ENCODE data around the gene TRABD. TPM values are rescaled to one million over a fixed set of nuclear protein-coding genes. Genes with fewer than 3 reads are reported as not detected.

The TRABD gene
- polyA plus RNA-seq, 1 of the 3 experiments (the other 2 are of a cell fraction) = 50.6 TPM

DNA sequence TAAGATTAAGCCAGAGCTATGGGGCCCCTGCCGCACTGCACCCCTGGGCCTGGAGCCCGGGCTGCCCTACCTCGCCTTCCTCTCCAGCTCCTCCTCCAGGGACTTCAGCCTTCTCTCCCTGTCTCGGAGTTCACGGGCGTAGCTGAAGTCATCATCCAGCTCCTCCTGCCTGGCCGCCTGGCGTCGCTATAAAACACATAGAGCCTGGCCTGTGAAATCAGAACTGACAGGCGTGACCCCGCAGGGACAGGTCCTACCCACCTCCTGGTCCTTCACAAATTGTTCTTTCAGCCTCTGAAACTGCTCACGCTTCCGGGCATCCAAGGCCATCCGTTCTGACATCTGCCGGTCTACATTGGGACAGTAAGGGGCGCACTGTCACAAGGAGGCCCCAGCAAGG lies 38.4 kb downstream of the TRABD start:
- ChIA-PET POLR2A (interaction anchor here (0.6 kb wide), 1 partner anchor 36 kb away, joined by 3 read pairs; no protein-coding TSS in a partner anchor), CTCF (interaction anchor here (0.6 to 2.2 kb wide), 3 partner anchors 13 to 180 kb away, joined by 3 to 7 read pairs (median 4); no protein-coding TSS in a partner anchor)
- no peak overlapping the region for H3K9ac ChIP-seq
- H3K36me3 ChIP-seq (replicated peaks in 1 of 2; ENCODE audit: control insufficient read depth in 1 of 2, insufficient read depth in 2 of 2, low read length in 1 of 2) = peaks cover 3 to 53% of the 10 kb centered on the region in 2 experiments
- no peak overlapping the region for H3K4me3 ChIP-seq (ENCODE audit: low read depth in 2 of 2, low read length in 1 of 2)
- H2AFZ ChIP-seq (ENCODE audit: low read depth) = no peak overlapping the region
- 0 out of 2 replicates have a peak, but pooled peaks cover 4% of the 10 kb centered on the region for H4K20me1 ChIP-seq (ENCODE audit: insufficient read depth)
- H3K27ac ChIP-seq (ENCODE audit: low read depth in 2 of 2, low read length in 1 of 2) = no peak overlapping the region
- no peak overlapping the region for H3K4me2 ChIP-seq
- no peak for DNase-seq
- H3K79me2 ChIP-seq (ENCODE audit: insufficient read depth) = no peaks in the 10 kb centered on the region
- H3K9me3 ChIP-seq = no peaks in the 10 kb centered on the region
- H3K9me2 ChIP-seq = no peaks in the 10 kb centered on the region
- H3K27me3 ChIP-seq (ENCODE audit: insufficient read depth) = no peaks in the 10 kb centered on the region
- no peaks in the 10 kb centered on the region for H3F3A ChIP-seq (replicated peaks; ENCODE audit: insufficient read depth)
- 94% methylated on average over 16 of the region's 16 CpGs for WGBS (ENCODE audit: low lambda C conversion rate)
- peaks cover 0 to 6% of the 10 kb centered on the region in 2 experiments; a peak in 1 of 4 replicates for H3K4me1 ChIP-seq (ENCODE audit: control insufficient read depth in 1 of 2, insufficient read depth in 2 of 2, low read depth in 1 of 2, low read length in 1 of 2)
- TF ChIP-seq TCF12 (IDR thresholded peaks at IDR 0.05) = no peak
- TF ChIP-seq FOSL2 (IDR thresholded peaks at IDR 0.05; ENCODE audit: borderline replicate concordance, low read depth) = no peak
- no peak for TF ChIP-seq FOXM1 (IDR thresholded peaks at IDR 0.05; ENCODE audit: low read depth)
- TF ChIP-seq, protein P1, sequence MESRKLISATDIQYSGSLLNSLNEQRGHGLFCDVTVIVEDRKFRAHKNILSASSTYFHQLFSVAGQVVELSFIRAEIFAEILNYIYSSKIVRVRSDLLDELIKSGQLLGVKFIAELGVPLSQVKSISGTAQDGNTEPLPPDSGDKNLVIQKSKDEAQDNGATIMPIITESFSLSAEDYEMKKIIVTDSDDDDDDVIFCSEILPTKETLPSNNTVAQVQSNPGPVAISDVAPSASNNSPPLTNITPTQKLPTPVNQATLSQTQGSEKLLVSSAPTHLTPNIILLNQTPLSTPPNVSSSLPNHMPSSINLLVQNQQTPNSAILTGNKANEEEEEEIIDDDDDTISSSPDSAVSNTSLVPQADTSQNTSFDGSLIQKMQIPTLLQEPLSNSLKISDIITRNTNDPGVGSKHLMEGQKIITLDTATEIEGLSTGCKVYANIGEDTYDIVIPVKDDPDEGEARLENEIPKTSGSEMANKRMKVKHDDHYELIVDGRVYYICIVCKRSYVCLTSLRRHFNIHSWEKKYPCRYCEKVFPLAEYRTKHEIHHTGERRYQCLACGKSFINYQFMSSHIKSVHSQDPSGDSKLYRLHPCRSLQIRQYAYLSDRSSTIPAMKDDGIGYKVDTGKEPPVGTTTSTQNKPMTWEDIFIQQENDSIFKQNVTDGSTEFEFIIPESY (IDR thresholded peaks at IDR 0.05; ENCODE audit: borderline replicate concordance, low read depth) = no peak
- TF ChIP-seq JUND (IDR thresholded peaks at IDR 0.05) = no peak
- no peak for TF ChIP-seq TAF1 (IDR thresholded peaks at IDR 0.05; ENCODE audit: borderline replicate concordance, low read depth, low read length)
- TF ChIP-seq, protein P2, sequence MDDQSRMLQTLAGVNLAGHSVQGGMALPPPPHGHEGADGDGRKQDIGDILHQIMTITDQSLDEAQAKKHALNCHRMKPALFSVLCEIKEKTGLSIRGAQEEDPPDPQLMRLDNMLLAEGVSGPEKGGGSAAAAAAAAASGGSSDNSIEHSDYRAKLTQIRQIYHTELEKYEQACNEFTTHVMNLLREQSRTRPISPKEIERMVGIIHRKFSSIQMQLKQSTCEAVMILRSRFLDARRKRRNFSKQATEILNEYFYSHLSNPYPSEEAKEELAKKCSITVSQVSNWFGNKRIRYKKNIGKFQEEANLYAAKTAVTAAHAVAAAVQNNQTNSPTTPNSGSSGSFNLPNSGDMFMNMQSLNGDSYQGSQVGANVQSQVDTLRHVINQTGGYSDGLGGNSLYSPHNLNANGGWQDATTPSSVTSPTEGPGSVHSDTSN (IDR thresholded peaks at IDR 0.05) = no peak
- TF ChIP-seq, protein P3, sequence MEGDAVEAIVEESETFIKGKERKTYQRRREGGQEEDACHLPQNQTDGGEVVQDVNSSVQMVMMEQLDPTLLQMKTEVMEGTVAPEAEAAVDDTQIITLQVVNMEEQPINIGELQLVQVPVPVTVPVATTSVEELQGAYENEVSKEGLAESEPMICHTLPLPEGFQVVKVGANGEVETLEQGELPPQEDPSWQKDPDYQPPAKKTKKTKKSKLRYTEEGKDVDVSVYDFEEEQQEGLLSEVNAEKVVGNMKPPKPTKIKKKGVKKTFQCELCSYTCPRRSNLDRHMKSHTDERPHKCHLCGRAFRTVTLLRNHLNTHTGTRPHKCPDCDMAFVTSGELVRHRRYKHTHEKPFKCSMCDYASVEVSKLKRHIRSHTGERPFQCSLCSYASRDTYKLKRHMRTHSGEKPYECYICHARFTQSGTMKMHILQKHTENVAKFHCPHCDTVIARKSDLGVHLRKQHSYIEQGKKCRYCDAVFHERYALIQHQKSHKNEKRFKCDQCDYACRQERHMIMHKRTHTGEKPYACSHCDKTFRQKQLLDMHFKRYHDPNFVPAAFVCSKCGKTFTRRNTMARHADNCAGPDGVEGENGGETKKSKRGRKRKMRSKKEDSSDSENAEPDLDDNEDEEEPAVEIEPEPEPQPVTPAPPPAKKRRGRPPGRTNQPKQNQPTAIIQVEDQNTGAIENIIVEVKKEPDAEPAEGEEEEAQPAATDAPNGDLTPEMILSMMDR (IDR thresholded peaks at IDR 0.05) = no peak
- TF ChIP-seq EZH2phosphoT487 (IDR thresholded peaks at IDR 0.05; ENCODE audit: borderline replicate concordance, low read depth) = no peak
- TF ChIP-seq YY1 (IDR thresholded peaks at IDR 0.05; ENCODE audit: low read depth) = no peak
- TF ChIP-seq, protein P4, sequence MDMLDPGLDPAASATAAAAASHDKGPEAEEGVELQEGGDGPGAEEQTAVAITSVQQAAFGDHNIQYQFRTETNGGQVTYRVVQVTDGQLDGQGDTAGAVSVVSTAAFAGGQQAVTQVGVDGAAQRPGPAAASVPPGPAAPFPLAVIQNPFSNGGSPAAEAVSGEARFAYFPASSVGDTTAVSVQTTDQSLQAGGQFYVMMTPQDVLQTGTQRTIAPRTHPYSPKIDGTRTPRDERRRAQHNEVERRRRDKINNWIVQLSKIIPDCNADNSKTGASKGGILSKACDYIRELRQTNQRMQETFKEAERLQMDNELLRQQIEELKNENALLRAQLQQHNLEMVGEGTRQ (IDR thresholded peaks at IDR 0.05; ENCODE audit: borderline replicate concordance, low read depth, low read length) = no peak
- no peak for TF ChIP-seq POLR2AphosphoS5 (IDR thresholded peaks at IDR 0.05; ENCODE audit: low read depth, low read length)
- TF ChIP-seq EP300 (IDR thresholded peaks at IDR 0.05; ENCODE audit: borderline replicate concordance in 1 of 2, low read depth in 1 of 2, low read length in 1 of 2) = no peak
- TF ChIP-seq CHD2 (IDR thresholded peaks at IDR 0.05; ENCODE audit: low read length, partially characterized antibody) = no peak
- TF ChIP-seq, protein P5, sequence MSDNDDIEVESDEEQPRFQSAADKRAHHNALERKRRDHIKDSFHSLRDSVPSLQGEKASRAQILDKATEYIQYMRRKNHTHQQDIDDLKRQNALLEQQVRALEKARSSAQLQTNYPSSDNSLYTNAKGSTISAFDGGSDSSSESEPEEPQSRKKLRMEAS (IDR thresholded peaks at IDR 0.05; ENCODE audit: low read depth) = no peak
- no peak for TF ChIP-seq NFIC (IDR thresholded peaks at IDR 0.05; ENCODE audit: borderline replicate concordance)
- no peak for TF ChIP-seq GABPA (IDR thresholded peaks at IDR 0.05; ENCODE audit: low read depth)
- no peak for TF ChIP-seq TEAD4 (IDR thresholded peaks at IDR 0.05; ENCODE audit: borderline replicate concordance, insufficient read depth)
- TF ChIP-seq RAD21 (IDR thresholded peaks at IDR 0.05; ENCODE audit: low read length) = no peak

Data from SK-N-SH (cell line).